Dedifferentiated amniotic fluid mesenchymal stem cell (primary cell): ENCODE results near the gene OR2AG2.
A peak's percentile ranks its signal among the peaks of the same experiment; 100 is the strongest.
"Not testable (repeated sequence)": the region's sequence is repeated elsewhere in the genome, so short reads cannot be mapped to it uniquely, and the experiment has no call there.

Source experiments
- DNase-seq: peaks from one replicate; pipeline ENCODE4 v3.0.0-alpha.2; 2016; ENCODE audit errors: extremely low spot score

The OR2AG2 gene

GRCh38 chr11:6771926-6772893, at the start of gene OR2AG2:
OR2AG2 (minus strand) TSS chr11:6771976; CDS start chr11:6768957, 3,019 bp downstream.
- no peak for DNase-seq

GRCh38 chr11:6818967-6819366, 47.2 kb upstream of the OR2AG2 start:
- no peak for DNase-seq

DNA sequence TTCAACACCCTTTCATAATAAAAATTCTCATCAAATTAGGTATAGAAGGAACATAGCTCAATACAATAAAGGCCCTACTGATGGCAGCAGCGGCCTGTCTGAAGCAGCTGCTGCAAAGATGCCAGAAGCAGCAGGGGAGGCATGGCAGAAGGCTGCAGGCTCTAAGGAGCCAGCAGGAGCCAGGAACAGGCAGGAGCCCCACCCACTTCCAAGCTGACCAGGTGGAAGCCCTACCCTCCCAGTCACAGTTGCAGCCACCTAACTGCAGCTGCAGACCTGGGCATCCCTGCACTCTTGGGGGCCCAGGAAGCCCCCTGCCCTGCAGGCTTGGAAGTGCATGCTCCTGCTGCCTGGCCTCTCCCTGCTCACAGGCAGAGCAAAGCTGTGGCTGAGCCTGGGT, 45.9 kb upstream of the OR2AG2 start:
- DNase-seq: no peak

DNA sequence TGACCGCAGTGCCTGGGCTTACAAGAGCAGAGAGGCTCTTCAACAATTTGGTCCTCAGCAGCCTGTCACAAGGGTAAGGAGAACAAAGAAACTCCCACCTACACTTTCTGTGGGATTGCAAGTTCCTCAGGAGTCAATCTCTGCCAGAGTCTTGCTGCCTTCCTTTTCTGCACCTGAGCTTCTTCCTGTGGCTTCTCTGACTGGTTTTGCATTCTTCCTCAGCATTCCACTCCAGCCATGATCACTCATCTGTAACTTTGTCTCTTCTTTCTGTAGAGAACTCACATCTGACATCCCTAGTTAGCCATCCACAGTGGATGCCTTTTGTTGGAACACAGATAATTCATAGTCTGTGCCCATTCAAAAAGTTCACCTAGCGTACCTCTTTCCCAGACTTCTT, 41.9 kb upstream of the OR2AG2 start:
- DNase-seq: no peak

- no peak for DNase-seq
These were observed 40.7 kb upstream of the OR2AG2 start for GRCh38 chr11:6812390-6813005.

DNA sequence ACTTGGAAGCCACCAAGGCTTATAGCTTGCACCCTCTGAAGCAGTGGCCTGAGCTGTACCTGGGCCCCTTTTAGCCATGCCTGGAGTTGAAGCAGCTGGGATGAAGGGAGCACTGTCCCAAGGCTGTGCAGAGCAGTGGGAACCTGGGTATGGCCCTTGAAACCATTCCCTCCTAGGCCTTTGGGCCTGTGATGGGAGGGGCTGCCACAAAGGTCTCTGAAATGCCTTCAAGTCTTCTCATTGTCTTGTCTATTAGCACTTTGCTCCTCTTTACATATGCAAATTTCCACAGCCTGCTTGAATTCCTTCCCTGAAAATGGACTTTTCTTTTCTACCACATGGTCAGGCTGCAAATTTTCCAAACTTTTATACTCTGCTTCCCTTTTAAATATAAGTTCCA, 29.3 kb upstream of the OR2AG2 start:
- DNase-seq: not testable (repeated sequence)

GRCh38 chr11:6799402-6799801, 27.6 kb upstream of the OR2AG2 start, which contains the start of gene OR6A2:
OR6A2 (minus strand) TSS chr11:6799689; CDS start chr11:6795708, 3,981 bp downstream.
- no peak for DNase-seq

GRCh38 chr11:6794639-6795038, 22.9 kb upstream of the OR2AG2 start:
- no peak for DNase-seq

DNA sequence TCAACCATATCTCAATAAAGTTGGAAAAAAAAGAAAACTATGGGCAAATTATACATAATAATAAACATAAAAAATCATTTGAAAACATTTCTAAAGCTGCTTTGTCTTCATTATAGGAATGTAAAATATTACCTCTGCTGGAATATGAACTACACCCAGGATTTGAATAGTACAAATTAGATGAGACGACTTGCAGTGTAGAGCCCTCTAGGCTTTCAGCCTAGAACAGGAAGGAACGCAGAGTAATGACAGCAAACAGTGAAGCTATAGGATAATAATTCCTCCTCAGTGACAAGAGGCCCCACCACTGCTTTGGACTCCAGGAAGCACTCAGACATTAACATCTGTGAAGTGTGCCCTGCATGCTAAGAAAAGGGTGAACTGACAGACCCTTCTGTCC, 18.8 kb upstream of the OR2AG2 start:
- DNase-seq: no peak

GRCh38 chr11:6782720-6783119, 10.9 kb upstream of the OR2AG2 start, which contains the start of gene OR2AG1:
OR2AG1 (plus strand) TSS chr11:6783020; CDS start chr11:6785038, 2,018 bp downstream.
- DNase-seq: no peak

GRCh38 chr11:6780829-6781228, 9.1 kb upstream of the OR2AG2 start:
- DNase-seq: no peak

- no peak for DNase-seq
These were observed 6.7 kb upstream of the OR2AG2 start for GRCh38 chr11:6778518-6778917.

DNA sequence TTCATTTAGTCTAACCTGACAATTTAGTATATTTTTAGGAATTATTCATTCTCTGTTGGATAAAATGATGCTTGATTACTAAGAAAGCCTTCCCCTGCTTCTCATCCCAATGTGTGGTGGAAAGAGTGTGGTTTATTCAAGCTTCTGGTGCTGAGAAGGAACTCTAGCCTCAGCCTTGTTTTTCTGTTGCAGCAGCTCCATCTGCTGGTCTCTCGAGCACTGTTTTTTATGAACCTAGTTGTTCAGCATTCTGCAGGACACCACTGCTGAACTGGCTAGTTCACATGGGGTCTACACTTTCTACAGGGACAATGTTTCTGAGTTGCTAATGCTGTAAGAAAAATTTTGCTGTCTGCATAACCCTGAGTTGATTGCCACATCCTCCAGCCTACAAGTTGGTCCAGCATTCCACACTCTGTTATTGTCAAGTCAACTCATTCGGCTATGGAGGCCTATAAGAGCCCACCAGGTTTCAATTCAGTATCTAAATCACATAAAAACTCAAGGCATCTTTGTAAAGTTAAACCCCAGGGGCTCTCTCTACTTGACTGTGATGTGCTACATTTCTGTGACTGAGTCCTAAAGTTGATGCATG, 14.3 kb downstream of the OR2AG2 start:
- DNase-seq: peak; percentile 45

- DNase-seq: no peak
These were observed 15.8 kb downstream of the OR2AG2 start for GRCh38 chr11:6755953-6756347.

DNA sequence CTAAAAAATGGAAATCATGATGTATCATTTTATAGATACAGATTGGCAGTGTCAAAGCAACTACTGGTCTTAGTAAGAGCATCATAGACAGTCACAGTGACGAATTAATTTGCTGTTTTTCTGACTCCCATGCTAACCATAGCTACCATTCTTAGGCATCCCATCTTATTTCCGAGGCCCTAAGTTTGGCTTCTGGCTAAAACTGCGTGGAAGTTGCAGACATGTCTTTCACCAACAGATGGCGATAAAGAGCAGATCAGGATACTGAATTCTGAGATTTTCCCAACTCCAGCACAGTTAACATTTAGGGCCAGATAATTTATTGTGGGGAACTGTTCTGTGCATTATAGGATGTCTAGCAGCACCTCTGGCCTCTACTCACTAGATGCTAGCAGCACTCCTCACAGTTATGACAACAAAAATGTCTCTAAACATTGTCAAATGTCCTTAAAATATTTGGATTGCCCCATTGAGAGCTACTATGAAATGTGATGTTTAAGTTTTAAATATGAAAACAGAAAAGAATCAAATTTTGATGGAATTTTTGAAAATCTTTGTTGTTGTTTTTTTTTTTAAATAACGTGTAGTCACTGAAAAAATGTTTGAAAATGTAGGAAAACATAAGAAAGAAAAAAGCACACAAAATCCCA, 16.3 kb downstream of the OR2AG2 start:
- peak; percentile 48 for DNase-seq

- DNase-seq: no peak
These were observed 24.6 kb downstream of the OR2AG2 start for GRCh38 chr11:6747097-6747668.

DNA sequence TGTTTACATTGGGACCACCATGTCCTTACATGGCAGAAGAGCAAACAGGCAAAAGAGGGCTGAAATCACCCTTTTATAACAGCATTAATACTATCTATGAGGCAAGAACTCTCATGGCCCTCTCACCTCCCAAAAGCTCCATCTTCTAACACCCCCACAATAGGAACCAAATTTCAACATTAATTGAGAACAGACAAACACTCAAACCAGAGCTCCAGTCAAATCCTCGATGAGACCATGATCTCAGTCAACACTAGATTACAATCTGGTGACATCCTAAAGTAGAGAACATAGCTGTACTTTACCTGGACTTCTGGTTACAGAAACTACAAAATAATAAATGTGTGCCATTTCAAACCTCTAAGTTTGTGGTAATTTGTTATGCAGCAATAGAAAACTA, 25.1 kb downstream of the OR2AG2 start:
- DNase-seq: no peak

DNA sequence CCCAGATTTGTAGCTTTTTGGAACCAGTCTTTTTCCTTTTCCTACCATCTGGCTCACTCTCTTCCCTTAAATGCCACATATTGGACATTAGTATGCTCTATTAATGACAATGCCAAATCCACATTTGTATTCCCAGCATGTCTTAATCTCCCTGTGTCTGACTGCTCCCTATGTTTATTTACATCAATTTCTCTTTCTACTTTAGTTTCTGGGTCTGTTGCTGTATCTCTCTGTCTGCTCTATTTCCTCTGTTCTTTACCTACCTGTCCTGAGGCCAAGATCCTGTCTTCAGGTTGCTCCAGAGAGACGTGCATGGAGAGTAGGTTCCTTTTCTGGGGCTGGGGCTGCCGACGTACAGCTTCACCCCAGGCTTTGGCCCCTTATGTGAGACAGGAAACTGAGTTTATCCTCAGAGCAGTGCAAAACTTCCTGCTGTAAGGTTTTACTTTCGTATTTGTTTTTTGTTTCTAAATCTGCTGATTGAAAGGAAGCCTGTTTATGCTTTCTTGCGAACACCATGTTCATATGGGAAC, 25.6 kb downstream of the OR2AG2 start:
- DNase-seq: no peak

DNA sequence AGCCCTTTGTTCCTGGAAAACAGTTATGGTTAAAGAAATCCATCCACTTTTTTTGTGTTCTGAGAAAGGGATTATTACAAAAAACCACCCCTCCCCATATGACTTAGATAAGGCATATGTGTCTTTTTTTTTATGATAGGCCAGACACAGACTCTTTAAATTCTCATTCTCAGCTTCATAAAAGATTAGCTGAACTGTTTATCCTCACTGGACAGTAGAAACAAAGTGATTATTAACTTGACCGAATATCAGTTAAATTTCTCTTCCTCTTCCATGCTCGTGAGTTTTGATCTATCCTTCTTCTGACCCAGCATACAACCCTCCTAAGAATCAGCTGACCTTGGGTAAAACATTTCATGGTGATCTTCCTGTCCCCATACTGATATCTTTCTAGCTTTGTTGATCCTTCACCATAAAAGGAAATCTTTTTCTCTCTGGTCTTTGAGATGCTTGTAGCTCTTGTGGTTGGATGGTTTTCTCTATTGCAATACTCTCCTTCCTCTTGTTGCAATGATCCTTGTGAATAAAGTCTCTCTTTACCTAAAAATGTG, 26.2 kb downstream of the OR2AG2 start:
- no peak for DNase-seq

GRCh38 chr11:6745018-6745417, 26.8 kb downstream of the OR2AG2 start:
- no peak for DNase-seq

DNA sequence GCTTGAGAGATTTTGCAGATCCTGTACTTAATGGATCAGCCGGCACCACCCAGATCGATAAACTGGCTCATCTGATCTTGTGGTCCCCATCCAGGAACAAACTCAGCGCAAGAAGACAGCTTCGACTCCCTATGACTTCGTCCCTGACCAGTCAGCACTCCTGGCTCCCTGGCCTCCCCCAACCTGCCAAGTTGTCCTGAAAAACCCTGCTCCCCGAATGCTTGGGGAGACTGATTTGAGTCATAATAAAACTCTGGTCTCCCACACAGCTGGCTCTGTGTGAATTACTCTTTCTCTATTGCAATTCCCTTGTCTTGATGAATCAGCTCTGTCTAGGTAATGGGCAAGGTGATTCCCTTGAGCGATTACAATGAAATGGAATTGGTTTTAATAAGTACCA, 29.5 kb downstream of the OR2AG2 start:
- DNase-seq: no peak
